Measurements from ENCODE around the gene DST.

DNA sequence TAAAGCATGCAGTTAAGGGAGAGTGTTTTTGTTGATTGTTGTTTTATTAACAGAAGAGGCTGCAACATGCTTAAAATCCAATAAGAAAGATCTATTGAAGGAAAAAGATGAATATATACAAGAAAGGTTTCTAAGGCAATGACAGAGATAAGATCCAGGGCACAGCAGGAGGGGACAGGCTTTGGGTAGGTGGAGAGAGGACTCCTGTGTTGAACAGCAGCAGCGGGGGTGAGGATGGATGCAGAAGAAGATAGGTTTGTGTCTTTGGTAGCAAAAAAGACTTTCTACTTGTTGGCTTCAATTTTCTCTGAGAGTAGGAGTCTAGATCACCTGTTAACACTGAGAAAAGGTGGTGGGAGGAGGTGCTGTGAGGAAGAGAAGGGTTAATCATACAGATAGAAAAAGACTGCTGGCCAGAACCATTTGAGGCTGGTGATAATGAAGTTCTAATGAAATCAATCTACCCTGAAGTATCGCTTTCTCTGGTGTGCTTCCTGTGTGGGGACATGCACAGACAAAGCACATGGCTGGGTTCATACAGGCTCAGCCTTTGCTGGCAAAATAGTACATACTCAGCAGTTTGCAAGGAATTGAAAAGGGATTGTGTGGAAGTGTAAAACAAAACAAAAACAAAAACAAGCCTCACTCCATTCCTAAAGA, 17.2 kb upstream of the DST start:
- TF ChIP-seq, protein P1, sequence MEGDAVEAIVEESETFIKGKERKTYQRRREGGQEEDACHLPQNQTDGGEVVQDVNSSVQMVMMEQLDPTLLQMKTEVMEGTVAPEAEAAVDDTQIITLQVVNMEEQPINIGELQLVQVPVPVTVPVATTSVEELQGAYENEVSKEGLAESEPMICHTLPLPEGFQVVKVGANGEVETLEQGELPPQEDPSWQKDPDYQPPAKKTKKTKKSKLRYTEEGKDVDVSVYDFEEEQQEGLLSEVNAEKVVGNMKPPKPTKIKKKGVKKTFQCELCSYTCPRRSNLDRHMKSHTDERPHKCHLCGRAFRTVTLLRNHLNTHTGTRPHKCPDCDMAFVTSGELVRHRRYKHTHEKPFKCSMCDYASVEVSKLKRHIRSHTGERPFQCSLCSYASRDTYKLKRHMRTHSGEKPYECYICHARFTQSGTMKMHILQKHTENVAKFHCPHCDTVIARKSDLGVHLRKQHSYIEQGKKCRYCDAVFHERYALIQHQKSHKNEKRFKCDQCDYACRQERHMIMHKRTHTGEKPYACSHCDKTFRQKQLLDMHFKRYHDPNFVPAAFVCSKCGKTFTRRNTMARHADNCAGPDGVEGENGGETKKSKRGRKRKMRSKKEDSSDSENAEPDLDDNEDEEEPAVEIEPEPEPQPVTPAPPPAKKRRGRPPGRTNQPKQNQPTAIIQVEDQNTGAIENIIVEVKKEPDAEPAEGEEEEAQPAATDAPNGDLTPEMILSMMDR (IDR thresholded peaks at IDR 0.05): no peak
- no peak for TF ChIP-seq POLR2A (IDR thresholded peaks at IDR 0.05)

Data from heart left ventricle (tissue), 13 donors.